K562 (cell line): ENCODE results near the gene TMF1. TPM values are rescaled to one million over a fixed set of nuclear protein-coding genes. Genes with fewer than 3 reads are reported as not detected.

ENCODE experiments used
- BRF1 ChIP-seq: IDR thresholded peaks from 3 replicates; pipeline ENCODE4 v1.6.1; 2011; ENCODE audit warnings: borderline replicate concordance, mild to moderate bottlenecking; ENCODE audit not compliant: insufficient read length; ENCODE audit errors: extremely low read depth
- CHD1 ChIP-seq: fragments of 200-600 bp; sonication (generic); IDR thresholded peaks from one replicate; pipeline ENCODE4 v1.6.1; 2012; ENCODE audit warnings: mild to moderate bottlenecking, moderate library complexity, low read length, inconsistent platforms
- FUS ChIP-seq: fragments of 200-400 bp; formaldehyde crosslinking; optimal IDR thresholded peaks from 2 replicates; pipeline ENCODE3; 2017; ENCODE audit warnings: low read depth, low read length
- KAT7 ChIP-seq: sonication (generic); formaldehyde crosslinking; IDR thresholded peaks from 2 replicates; pipeline ENCODE4 v1.8.0; 2022; ENCODE audit warnings: missing genetic modification reagents, mild to moderate bottlenecking, borderline replicate concordance
- KDM4B ChIP-seq, 2 experiments: fragments of 450-650 bp in 1 of 2; sonication (generic) in 1 of 2; IDR thresholded peaks; 2 replicates each; pipeline ENCODE4 v1.6.1; 2016 to 2017; ENCODE audit warnings: borderline replicate concordance in 2 of 2, antibody characterized with exemption in 1 of 2, low read depth in 1 of 2, mild to moderate bottlenecking in 1 of 2
- SMAD1 ChIP-seq: fragments of 150-350 bp; IDR thresholded peaks from 2 replicates; pipeline ENCODE4 v1.6.1; 2014; ENCODE audit warnings: low read length, low read depth; ENCODE audit not compliant: partially characterized antibody
- TBP ChIP-seq: optimal IDR thresholded peaks from 2 replicates; pipeline ENCODE3; 2011; ENCODE audit warnings: low read depth, low read length, improper control_type of control experiment
- ZFPM2 ChIP-seq: fragments of 250-450 bp; sonication (Bioruptor Pico); IDR thresholded peaks from 2 replicates; pipeline ENCODE4 v1.5.1; 2022; ENCODE audit warnings: mild to moderate bottlenecking
- polyA plus RNA-seq, 8 experiments: library from polyadenylated mRNA; depleted of rRNA in 4 of 8; stranded (reverse) in 5 of 8; unstranded in 3 of 8; fragments of >200 nt; fragmentation: Nextera tagmentation in 2 of 8; fragmentation: Illumina TruSeq in 1 of 8; extraction: Ambion mirVana in 2 of 8; extraction: Trizol in 1 of 8; gene quantifications; 2 replicates each; pipeline versions ENCODE4 v1.2.1 to v1.2.3, GENCODE V29; 2011 to 2014; ENCODE audit warnings: inconsistent platforms in 1 of 8, missing spikeins in 1 of 8
- total RNA-seq, 7 experiments: library from RNA; depleted of rRNA in 6 of 7; stranded (reverse); fragments of >200 nt in 6 of 7; fragmentation: Illumina TruSeq in 2 of 7; extraction: Trizol in 2 of 7; gene quantifications; 2 replicates each; pipeline versions ENCODE4 v1.2.1 to v1.2.3, GENCODE V29; 2011 to 2021; ENCODE audit warnings: low replicate concordance in 1 of 7
- TF ChIP-seq, protein P1 (sequence below): fragments of 450-650 bp; IDR thresholded peaks from 2 replicates; pipeline ENCODE4 v1.6.1; 2016; ENCODE audit warnings: mild to moderate bottlenecking, moderate library complexity
- TF ChIP-seq, protein P2 (sequence below): sonication (generic); formaldehyde crosslinking; IDR thresholded peaks from 2 replicates; pipeline ENCODE4 v1.8.1; 2023; ENCODE audit warnings: mild to moderate bottlenecking, missing genetic modification reagents
- TF ChIP-seq, protein P3 (sequence below), 2 experiments: IDR thresholded peaks; 2 replicates each; pipeline ENCODE4 v1.6.1; 2011; ENCODE audit warnings: borderline replicate concordance in 1 of 2, control low read depth in 1 of 2, low read depth in 1 of 2, low read length in 1 of 2, mild to moderate bottlenecking in 1 of 2, mixed read lengths in 1 of 2, moderate library complexity in 1 of 2; ENCODE audit not compliant: insufficient read depth in 1 of 2, insufficient read length in 1 of 2, poor library complexity in 1 of 2, severe bottlenecking in 1 of 2; ENCODE audit errors: extremely low read depth in 1 of 2

The TMF1 gene
- total and polyA plus RNA-seq, 9 of the 15 experiments (the other 6 are each of a cell fraction or from before 2014, with no cell fraction given): 3.1 to 13.9 (median 10.3) TPM

DNA sequence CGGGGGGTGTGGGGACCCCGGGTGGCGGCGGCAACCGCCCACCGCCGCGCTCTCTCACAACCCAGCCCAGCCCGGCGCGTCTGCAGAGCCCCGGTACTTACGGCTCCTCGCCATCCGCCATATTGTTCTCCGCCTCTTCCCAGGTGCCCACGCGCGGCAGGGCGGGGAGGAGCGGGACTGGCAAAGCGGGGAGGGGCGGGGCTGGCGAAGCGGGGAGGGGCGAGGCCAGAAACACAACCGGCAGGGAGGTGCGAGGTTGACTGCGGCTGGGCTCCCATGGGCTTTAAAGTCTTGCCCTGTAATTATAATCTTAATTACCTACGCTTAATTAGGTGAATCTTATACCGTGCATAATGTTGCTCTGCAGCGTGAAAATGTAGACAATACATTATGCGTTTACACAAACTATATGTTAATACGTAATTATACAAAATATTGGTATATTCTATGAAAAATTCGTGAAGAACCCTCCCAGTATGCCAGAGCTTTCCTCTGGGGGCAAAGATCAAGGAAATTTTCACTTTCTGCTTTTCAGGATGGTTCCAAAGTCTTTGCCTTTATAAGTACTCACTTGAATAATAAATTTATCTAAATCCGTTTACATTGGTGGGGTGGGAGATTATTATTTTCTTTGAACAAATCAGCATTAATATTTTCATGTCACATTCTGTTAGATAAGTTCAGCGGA lies 28.2 kb upstream of the TMF1 start, which contains the start of gene UBA3 (continued):
- TF ChIP-seq, protein P1, sequence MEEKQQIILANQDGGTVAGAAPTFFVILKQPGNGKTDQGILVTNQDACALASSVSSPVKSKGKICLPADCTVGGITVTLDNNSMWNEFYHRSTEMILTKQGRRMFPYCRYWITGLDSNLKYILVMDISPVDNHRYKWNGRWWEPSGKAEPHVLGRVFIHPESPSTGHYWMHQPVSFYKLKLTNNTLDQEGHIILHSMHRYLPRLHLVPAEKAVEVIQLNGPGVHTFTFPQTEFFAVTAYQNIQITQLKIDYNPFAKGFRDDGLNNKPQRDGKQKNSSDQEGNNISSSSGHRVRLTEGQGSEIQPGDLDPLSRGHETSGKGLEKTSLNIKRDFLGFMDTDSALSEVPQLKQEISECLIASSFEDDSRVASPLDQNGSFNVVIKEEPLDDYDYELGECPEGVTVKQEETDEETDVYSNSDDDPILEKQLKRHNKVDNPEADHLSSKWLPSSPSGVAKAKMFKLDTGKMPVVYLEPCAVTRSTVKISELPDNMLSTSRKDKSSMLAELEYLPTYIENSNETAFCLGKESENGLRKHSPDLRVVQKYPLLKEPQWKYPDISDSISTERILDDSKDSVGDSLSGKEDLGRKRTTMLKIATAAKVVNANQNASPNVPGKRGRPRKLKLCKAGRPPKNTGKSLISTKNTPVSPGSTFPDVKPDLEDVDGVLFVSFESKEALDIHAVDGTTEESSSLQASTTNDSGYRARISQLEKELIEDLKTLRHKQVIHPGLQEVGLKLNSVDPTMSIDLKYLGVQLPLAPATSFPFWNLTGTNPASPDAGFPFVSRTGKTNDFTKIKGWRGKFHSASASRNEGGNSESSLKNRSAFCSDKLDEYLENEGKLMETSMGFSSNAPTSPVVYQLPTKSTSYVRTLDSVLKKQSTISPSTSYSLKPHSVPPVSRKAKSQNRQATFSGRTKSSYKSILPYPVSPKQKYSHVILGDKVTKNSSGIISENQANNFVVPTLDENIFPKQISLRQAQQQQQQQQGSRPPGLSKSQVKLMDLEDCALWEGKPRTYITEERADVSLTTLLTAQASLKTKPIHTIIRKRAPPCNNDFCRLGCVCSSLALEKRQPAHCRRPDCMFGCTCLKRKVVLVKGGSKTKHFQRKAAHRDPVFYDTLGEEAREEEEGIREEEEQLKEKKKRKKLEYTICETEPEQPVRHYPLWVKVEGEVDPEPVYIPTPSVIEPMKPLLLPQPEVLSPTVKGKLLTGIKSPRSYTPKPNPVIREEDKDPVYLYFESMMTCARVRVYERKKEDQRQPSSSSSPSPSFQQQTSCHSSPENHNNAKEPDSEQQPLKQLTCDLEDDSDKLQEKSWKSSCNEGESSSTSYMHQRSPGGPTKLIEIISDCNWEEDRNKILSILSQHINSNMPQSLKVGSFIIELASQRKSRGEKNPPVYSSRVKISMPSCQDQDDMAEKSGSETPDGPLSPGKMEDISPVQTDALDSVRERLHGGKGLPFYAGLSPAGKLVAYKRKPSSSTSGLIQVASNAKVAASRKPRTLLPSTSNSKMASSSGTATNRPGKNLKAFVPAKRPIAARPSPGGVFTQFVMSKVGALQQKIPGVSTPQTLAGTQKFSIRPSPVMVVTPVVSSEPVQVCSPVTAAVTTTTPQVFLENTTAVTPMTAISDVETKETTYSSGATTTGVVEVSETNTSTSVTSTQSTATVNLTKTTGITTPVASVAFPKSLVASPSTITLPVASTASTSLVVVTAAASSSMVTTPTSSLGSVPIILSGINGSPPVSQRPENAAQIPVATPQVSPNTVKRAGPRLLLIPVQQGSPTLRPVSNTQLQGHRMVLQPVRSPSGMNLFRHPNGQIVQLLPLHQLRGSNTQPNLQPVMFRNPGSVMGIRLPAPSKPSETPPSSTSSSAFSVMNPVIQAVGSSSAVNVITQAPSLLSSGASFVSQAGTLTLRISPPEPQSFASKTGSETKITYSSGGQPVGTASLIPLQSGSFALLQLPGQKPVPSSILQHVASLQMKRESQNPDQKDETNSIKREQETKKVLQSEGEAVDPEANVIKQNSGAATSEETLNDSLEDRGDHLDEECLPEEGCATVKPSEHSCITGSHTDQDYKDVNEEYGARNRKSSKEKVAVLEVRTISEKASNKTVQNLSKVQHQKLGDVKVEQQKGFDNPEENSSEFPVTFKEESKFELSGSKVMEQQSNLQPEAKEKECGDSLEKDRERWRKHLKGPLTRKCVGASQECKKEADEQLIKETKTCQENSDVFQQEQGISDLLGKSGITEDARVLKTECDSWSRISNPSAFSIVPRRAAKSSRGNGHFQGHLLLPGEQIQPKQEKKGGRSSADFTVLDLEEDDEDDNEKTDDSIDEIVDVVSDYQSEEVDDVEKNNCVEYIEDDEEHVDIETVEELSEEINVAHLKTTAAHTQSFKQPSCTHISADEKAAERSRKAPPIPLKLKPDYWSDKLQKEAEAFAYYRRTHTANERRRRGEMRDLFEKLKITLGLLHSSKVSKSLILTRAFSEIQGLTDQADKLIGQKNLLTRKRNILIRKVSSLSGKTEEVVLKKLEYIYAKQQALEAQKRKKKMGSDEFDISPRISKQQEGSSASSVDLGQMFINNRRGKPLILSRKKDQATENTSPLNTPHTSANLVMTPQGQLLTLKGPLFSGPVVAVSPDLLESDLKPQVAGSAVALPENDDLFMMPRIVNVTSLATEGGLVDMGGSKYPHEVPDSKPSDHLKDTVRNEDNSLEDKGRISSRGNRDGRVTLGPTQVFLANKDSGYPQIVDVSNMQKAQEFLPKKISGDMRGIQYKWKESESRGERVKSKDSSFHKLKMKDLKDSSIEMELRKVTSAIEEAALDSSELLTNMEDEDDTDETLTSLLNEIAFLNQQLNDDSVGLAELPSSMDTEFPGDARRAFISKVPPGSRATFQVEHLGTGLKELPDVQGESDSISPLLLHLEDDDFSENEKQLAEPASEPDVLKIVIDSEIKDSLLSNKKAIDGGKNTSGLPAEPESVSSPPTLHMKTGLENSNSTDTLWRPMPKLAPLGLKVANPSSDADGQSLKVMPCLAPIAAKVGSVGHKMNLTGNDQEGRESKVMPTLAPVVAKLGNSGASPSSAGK: 0 out of 2 replicates have a peak, but pooled peaks have one; percentile 14
- no peak for TF ChIP-seq BRF1
- TF ChIP-seq TBP: peak; percentile 78
- TF ChIP-seq, protein P2, sequence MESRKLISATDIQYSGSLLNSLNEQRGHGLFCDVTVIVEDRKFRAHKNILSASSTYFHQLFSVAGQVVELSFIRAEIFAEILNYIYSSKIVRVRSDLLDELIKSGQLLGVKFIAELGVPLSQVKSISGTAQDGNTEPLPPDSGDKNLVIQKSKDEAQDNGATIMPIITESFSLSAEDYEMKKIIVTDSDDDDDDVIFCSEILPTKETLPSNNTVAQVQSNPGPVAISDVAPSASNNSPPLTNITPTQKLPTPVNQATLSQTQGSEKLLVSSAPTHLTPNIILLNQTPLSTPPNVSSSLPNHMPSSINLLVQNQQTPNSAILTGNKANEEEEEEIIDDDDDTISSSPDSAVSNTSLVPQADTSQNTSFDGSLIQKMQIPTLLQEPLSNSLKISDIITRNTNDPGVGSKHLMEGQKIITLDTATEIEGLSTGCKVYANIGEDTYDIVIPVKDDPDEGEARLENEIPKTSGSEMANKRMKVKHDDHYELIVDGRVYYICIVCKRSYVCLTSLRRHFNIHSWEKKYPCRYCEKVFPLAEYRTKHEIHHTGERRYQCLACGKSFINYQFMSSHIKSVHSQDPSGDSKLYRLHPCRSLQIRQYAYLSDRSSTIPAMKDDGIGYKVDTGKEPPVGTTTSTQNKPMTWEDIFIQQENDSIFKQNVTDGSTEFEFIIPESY (CRISPR knock-in tag): no peak
- TF ChIP-seq, protein P3, sequence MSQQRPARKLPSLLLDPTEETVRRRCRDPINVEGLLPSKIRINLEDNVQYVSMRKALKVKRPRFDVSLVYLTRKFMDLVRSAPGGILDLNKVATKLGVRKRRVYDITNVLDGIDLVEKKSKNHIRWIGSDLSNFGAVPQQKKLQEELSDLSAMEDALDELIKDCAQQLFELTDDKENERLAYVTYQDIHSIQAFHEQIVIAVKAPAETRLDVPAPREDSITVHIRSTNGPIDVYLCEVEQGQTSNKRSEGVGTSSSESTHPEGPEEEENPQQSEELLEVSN (IDR thresholded peaks at IDR 0.05; ENCODE audit: borderline replicate concordance in 1 of 2, extremely low read depth in 1 of 2, insufficient read depth in 1 of 2, insufficient read length in 1 of 2, low read depth in 1 of 2, low read length in 1 of 2, poor library complexity in 1 of 2, severe bottlenecking in 1 of 2): peak in 1 of 2 experiments; percentile 69
- TF ChIP-seq FUS: no peak
- TF ChIP-seq KDM4B (IDR thresholded peaks at IDR 0.05; ENCODE audit: borderline replicate concordance in 2 of 2, low read depth in 1 of 2): no peak
- no peak for TF ChIP-seq ZFPM2 (CRISPR knock-in tag)
- no peak for TF ChIP-seq SMAD1
- TF ChIP-seq KAT7 (CRISPR knock-in tag): no peak
- TF ChIP-seq CHD1: no peak
